Activated effector memory CD4-positive, alpha-beta T cell treated with Interleukin-2 at 50 U/mL for 16 hours (primary cell): ENCODE results near the gene ARHGEF4.

Source experiments
- DNase-seq: peaks from one replicate; pipeline ENCODE4 v3.0.0-alpha.2; 2020

The ARHGEF4 gene

GRCh38 chr2:130834931-130835765 is 1.6 kb upstream of the ARHGEF4 start:
- DNase-seq, result no peak

GRCh38 chr2:130835766-130836015 is 1.0 kb upstream of the ARHGEF4 start:
- DNase-seq, result no peak

GRCh38 chr2:130837175-130837810 is 579 bp downstream of the ARHGEF4 start:
- no peak for DNase-seq

DNA sequence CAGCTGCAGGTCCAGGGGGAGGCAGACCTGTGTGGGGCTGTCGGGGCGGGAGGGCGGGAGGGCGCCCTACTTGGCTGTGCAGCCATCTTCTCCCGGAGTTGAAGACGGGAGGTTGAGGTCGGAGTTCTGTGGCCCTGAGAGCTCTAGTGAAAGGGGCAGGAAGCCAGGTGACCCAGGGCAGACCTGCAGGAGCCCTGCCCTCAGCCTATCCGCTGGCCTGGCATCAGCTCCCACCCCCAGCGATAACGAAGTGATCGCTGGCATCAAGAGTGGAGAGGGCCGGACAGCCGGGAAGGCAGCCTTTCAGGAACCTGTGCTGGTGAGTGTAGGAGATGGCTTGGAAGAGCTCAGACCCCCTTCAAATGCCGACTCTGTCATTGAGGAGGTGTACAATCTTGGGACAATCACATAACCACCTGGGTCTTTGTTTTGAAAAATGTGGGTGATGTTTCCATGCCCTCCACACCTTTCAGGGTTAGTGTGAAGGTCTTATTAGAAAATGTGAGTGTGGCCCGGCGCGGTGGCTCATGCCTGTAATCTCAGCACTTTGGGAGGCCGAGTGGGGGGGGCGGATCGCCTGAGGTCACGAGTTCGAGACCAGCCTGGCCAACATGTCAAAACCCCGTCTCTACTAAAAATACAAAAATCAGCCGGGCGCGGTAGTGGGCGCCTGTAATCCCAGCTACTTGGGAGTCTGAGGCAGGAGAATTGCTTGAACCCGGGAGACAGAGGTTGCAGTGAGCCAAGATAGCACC is 1.3 kb downstream of the ARHGEF4 start:
- DNase-seq, result no peak

- no peak for DNase-seq
Observed at GRCh38 chr2:130839011-130839780, 2.5 kb downstream of the ARHGEF4 start.

DNA sequence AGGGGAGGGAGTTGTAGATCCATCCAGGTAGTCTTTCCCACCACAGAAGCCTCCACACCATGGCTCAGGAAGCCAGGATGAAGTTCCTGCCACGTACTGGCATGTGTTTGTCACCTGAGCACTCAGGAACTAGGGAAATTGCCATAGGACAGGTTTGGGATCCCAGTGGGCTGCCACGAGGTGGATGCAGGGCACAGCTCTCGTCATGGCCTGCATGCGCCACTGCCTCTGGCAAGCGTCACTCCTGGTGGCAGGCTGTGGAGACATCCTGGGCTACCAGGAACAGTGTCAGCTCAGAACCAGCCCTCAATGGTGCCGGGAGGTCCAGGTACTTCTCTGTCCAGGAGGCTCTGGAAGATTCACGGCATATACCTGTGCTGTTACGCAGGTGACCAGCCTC is 3.8 kb downstream of the ARHGEF4 start:
- no peak for DNase-seq

DNA sequence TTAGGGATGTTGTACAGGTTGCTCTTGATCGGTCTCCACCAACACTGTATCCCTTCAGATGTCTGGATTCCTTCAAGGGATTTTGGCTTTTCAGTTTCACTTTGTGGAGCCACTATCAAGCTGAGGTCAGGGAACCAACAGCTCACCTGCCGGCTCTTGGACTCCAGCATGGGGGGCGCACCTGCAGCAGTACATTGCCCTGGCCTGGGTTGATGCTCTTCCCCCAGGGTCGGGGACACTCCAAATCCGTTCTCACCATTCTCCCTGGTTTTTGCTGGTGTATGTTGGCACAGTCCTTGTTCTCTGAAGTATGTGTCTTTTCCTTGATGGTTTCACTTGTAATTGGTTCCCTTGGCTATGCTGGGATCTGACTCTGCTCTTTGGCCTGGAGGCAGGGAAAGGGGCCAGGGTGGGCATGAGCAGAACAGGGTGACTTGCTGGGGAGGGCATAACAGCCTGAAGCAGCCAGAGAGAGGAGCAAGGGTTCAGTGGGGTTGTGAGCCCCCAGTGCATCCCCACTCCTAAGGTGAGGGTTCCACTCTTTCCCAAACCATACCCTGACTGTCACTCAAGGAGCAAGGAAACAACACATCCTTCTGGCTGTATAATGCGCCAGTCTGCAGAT is 5.1 kb downstream of the ARHGEF4 start:
- no peak for DNase-seq

DNA sequence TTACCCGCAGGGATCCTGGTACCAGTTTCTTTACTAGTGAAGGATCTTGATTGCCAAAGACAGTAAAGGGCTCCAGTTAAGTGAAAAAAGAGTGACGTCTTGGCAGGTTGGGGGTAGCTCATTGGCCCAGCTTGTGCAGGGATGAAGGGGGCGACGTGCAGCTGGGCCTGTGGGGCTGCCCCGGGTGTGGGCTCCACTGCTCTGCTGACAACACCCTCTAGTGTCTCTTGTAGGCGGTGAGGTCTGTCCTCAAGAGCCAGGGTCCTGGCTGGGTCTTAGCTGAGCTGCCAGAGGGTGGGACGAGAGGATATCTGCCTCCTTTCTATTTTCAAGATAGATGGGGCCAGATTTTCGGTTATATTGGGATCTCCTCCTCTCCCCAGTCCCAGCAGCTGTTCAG is 6.1 kb downstream of the ARHGEF4 start:
- DNase-seq, result no peak

GRCh38 chr2:130843321-130843985 is 6.7 kb downstream of the ARHGEF4 start:
- DNase-seq, result no peak

GRCh38 chr2:130844161-130844560 is 7.4 kb downstream of the ARHGEF4 start:
- no peak for DNase-seq

DNA sequence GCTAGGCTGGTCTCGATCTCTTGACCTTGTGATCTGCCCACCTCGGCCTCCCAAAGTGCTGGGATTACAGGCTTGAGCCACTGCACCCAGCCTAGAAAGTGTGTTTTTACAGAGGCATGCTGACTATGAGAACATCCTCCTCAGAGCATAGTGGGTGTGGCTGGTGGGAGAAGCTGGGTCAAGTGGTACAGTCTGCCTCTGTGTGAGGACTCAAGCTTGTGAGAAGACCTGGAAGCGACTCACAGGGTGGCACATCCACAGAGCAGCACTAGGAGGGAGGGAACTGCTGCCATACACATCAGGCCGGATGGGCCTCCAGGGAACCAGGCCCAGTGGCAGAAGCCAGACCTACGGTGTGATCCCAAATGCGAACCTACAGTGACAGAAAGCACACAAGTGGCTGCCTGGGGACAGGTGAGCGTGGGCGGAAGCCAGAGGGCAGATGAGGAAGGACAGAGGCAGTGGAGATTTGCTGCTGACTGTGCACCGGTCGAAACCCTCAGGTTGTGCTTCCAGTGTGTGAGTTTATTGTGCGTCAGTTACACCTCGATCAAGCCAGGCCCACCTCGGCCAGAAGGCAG is 8.9 kb downstream of the ARHGEF4 start:
- no peak for DNase-seq

GRCh38 chr2:130846233-130846632 is 9.5 kb downstream of the ARHGEF4 start:
- DNase-seq, result no peak

- no peak for DNase-seq
Observed at GRCh38 chr2:130846686-130847375, 10.1 kb downstream of the ARHGEF4 start.

- no peak for DNase-seq
Observed at GRCh38 chr2:130847776-130848525, 11.2 kb downstream of the ARHGEF4 start.

GRCh38 chr2:130848526-130849210 is 12.0 kb downstream of the ARHGEF4 start:
- no peak for DNase-seq

GRCh38 chr2:130849896-130850787 is 13.4 kb downstream of the ARHGEF4 start:
- no peak for DNase-seq

- DNase-seq, result no peak
Observed at GRCh38 chr2:130850788-130851623, 14.3 kb downstream of the ARHGEF4 start.
